VCaP (cell line): Measurements from ENCODE around the gene F7.

Experiments
- H3K27ac ChIP-seq: fragments of 450-650 bp; 2 replicates; pipeline ENCODE4 v1.5.1; 2017
- TF ChIP-seq, protein P1 (sequence below): fragments of 450-650 bp; conservative IDR thresholded peaks from 2 replicates; pipeline ENCODE4 v1.5.1; 2017; ENCODE audit warnings: mild to moderate bottlenecking, moderate library complexity

The F7 gene

DNA sequence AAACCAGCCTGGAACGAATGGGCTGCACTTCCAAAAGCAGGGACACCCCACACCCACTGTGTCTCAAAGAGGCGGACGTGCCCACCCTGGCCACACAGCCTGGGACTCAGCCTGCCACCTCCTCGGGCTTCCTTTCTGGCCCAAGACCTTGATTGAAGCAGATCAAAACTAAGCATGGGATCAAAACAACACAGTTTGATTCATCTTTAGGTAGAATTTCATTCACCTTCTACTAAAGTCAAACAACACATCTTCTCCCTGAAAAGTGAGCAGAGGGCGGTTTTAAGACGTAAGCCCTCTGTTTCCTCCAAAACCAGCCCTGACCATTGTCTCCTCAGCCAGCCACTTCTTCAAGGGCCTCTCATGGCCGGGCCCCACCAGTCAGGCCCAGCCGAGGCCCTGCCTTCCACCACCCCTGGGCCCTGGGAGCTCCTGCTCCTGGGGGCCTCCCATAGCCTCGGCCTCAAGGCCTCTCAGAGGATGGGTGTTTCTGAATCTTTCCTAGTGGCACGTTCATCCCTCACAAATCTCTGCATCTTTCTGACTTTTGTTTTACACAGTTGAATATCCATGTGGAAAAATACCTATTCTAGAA, 10.7 kb downstream of the F7 start:
- TF ChIP-seq, protein P1, sequence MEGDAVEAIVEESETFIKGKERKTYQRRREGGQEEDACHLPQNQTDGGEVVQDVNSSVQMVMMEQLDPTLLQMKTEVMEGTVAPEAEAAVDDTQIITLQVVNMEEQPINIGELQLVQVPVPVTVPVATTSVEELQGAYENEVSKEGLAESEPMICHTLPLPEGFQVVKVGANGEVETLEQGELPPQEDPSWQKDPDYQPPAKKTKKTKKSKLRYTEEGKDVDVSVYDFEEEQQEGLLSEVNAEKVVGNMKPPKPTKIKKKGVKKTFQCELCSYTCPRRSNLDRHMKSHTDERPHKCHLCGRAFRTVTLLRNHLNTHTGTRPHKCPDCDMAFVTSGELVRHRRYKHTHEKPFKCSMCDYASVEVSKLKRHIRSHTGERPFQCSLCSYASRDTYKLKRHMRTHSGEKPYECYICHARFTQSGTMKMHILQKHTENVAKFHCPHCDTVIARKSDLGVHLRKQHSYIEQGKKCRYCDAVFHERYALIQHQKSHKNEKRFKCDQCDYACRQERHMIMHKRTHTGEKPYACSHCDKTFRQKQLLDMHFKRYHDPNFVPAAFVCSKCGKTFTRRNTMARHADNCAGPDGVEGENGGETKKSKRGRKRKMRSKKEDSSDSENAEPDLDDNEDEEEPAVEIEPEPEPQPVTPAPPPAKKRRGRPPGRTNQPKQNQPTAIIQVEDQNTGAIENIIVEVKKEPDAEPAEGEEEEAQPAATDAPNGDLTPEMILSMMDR: no peak
- H3K27ac ChIP-seq: no peak overlapping the region

DNA sequence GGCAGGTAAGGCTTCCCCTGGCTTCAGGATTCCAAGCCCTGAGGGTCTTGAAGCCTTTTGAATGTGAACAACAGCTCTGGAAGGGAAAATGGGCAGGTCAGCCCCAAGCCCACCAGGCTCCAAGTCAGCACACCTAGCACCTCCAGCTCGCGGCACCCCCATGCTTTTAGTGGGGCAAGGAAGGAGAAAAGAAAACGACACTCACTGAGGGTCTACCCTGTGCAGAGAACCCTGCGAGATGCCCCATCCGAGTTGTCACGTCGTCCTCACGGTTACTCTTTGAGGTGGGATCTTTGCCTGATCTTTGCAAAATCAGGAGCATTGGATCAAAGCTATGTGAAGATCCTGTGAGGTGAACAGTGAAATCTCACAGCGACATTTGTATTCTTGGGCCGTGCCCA, 11.3 kb downstream of the F7 start:
- H3K27ac ChIP-seq: no peak overlapping the region
- TF ChIP-seq, protein P1: no peak

DNA sequence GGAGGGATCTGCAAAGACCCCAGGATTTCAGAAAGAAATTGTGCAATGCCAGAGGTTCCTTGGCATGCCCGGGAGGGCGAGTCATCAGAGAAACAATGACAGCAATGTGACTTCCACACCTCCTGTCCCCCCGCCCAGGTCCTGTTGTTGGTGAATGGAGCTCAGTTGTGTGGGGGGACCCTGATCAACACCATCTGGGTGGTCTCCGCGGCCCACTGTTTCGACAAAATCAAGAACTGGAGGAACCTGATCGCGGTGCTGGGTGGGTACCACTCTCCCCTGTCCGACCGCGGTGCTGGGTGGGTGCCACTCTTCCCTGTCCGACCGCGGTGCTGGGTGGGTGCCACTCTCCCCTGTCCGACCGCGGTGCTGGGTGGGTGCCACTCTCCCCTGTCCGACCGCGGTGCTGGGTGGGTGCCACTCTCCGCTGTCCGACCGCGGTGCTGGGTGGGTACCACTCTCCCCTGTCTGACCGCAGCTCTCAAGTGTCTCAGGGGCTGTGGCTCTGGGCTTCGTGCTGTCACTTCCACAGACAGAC, 11.8 kb downstream of the F7 start:
- TF ChIP-seq, protein P1: no peak

DNA sequence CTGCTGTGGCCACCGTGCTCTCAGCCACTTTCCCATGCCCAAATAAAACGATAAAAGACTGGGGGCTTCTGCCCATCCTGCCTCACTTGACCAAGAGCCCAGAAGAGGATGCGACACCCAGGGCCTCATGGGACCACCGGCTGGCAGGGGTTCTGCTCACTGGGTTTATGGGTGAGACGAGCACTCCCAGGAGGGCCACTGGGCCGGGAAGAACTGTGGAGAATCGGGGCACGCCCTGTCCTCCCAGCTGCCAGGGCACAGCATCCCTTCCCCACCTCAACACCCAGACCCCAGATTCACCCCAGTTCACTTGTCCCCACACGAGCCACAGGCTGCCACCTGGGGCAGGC, 12.3 kb downstream of the F7 start:
- TF ChIP-seq, protein P1: no peak
- H3K27ac ChIP-seq: no peak overlapping the region

More for the DNA sequence above, 11.8 kb downstream of the F7 start:
- no peak overlapping the region for H3K27ac ChIP-seq

DNA sequence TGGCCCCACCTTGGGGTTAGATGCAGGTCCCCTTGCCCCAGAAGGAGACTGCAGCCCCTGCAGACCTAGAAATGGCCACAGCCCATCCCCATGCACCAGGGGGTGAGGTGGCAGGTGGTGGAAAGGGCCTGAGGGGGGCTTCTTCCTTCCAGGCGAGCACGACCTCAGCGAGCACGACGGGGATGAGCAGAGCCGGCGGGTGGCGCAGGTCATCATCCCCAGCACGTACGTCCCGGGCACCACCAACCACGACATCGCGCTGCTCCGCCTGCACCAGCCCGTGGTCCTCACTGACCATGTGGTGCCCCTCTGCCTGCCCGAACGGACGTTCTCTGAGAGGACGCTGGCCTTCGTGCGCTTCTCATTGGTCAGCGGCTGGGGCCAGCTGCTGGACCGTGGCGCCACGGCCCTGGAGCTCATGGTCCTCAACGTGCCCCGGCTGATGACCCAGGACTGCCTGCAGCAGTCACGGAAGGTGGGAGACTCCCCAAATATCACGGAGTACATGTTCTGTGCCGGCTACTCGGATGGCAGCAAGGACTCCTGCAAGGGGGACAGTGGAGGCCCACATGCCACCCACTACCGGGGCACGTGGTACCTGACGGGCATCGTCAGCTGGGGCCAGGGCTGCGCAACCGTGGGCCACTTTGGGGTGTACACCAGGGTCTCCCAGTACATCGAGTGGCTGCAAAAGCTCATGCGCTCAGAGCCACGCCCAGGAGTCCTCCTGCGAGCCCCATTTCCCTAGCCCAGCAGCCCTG, 12.8 kb downstream of the F7 start:
- H3K27ac ChIP-seq: no peak overlapping the region
- TF ChIP-seq, protein P1: no peak

DNA sequence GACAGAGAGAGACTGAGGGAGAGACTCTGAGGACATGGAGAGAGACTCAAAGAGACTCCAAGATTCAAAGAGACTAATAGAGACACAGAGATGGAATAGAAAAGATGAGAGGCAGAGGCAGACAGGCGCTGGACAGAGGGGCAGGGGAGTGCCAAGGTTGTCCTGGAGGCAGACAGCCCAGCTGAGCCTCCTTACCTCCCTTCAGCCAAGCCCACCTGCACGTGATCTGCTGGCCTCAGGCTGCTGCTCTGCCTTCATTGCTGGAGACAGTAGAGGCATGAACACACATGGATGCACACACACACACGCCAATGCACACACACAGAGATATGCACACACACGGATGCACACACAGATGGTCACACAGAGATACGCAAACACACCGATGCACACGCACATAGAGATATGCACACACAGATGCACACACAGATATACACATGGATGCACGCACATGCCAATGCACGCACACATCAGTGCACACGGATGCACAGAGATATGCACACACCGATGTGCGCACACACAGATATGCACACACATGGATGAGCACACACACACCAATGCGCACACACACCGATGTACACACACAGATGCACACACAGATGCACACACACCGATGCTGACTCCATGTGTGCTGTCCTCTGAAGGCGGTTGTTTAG, 13.7 kb downstream of the F7 start:
- H3K27ac ChIP-seq: no peak overlapping the region
- TF ChIP-seq, protein P1: no peak

DNA sequence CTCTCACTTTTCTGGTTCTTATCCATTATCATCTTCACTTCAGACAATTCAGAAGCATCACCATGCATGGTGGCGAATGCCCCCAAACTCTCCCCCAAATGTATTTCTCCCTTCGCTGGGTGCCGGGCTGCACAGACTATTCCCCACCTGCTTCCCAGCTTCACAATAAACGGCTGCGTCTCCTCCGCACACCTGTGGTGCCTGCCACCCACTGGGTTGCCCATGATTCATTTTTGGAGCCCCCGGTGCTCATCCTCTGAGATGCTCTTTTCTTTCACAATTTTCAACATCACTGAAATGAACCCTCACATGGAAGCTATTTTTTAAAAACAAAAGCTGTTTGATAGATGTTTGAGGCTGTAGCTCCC, 14.2 kb downstream of the F7 start:
- H3K27ac ChIP-seq: no peak overlapping the region
- TF ChIP-seq, protein P1: no peak
